NOMO-1 (cell line): ENCODE data around the gene TUT1.

Source experiments
- DNase-seq, 2 experiments: peaks; one replicate each; lab custom pipeline; 2025; ENCODE audit not compliant: unreplicated experiment in 2 of 2; lab: John Stamatoyannopoulos, UW

The TUT1 gene

DNA sequence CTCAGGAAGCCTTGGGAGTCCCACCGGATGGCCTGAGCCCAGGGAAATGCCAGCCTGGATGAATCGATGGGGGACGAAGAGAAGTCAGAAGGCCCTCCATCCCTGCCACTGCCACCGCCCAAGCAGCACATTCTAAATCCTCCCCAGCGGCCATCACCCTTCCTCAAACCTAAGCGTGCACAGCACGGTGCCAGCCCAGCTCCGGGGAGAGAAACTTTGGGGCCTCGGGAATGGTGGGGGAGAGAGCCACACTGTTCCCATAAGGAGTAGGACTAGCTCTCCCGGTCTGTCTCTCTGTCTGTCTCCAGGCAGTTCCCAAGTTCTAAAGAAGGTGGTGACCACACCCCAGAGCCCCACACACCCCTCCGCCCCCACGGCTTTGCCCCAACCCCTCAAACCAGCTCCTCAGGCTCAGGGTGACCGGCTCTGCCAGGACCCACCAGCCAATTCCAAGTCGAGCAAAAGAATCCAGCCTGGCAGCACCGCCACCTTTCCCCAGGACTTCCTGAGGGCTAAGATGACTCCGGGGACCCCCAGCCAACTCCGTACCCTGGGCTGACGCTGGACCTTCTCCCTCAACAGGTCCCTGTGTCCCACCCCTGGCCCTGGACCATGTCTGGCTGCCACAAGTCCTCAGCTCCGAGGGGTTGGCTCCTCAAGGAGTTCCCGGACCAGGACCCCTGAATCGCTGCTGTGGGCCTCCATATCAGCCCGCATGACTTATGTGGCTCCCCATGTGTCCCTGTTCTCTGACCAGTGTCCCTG lies 47.5 kb downstream of the TUT1 start:
- peak in 1 of 2 experiments; percentile 1 for DNase-seq

DNA sequence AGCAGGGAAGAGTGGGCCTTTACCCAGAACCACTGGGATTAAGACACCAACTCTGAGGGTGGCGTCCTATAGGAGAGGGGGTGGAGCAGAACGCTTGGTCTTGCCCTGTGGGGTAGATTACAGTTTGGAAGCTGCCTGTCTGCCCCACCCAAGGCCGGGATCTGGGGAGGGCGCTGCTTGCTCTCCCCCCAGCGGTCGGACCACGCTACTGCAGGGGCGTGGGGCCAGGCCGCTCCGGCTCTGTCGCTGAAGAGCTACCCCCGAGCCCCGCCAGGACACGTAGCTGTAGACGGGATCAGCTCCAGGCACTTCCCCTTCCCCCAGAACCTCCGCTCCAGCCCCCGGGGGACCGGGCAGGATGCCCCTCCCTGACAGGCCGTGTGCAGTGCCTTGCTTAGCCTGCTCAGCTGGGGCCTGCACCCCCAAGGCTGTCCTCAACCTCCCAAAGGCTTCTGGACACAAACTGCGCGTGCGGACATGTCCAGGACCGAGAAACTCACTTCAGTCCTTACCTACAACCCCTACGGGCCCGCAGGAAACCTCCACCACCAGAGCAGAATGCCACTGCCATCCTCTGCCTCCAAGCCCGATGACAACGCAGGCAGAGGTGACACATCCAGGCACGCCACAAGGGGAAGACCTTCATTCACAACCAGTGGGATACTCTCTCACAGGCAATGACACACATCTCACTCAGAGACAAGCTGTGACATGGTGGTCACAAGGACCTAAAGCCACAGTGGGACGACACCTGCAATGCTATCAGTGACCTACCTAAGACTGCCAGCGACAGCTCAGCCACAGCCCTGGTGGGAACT lies 48.4 kb downstream of the TUT1 start:
- DNase-seq = peak; percentile 87 to 91

DNA sequence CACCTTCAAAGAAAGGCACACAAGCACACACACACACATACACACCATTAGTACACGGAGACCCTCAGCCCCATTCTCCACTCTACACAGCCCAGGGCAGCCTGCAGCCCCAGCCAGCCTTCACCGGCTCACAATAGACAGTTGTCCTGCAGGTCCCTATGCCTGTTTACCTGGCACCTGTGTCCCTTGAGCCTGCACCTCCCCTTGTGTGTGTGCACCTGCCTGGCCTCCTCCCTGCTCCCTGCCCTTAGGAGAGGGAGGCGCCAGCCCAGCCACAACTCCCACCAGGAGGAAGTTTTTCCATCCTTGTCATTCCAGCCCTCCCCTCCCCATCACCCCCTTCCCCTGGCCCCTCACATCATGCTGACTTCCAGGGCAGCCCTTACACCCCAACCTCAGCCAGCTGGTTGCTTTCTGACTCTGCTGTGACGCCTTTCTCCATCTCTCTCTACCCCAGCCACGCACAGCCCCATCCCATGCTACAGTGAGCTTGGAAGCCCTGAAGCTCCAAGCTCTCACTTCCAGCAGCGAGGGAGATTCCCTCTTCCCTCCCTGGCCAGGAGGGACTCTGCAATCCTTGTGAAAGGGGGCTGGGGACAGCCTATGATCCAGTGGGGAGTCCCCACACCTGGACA lies 49.1 kb downstream of the TUT1 start:
- no peak for DNase-seq

GRCh38 chr11:62540804-62541701 lies 50.3 kb downstream of the TUT1 start:
- peak; percentile 60 to 72 for DNase-seq

GRCh38 chr11:62539238-62539925 lies 51.9 kb downstream of the TUT1 start:
- DNase-seq = peak; percentile 21 to 40

GRCh38 chr11:62538470-62539237 lies 52.7 kb downstream of the TUT1 start:
- no peak for DNase-seq

GRCh38 chr11:62536301-62536957 lies 54.9 kb downstream of the TUT1 start:
- DNase-seq = no peak

GRCh38 chr11:62535802-62536201 lies 55.5 kb downstream of the TUT1 start:
- DNase-seq = no peak

DNA sequence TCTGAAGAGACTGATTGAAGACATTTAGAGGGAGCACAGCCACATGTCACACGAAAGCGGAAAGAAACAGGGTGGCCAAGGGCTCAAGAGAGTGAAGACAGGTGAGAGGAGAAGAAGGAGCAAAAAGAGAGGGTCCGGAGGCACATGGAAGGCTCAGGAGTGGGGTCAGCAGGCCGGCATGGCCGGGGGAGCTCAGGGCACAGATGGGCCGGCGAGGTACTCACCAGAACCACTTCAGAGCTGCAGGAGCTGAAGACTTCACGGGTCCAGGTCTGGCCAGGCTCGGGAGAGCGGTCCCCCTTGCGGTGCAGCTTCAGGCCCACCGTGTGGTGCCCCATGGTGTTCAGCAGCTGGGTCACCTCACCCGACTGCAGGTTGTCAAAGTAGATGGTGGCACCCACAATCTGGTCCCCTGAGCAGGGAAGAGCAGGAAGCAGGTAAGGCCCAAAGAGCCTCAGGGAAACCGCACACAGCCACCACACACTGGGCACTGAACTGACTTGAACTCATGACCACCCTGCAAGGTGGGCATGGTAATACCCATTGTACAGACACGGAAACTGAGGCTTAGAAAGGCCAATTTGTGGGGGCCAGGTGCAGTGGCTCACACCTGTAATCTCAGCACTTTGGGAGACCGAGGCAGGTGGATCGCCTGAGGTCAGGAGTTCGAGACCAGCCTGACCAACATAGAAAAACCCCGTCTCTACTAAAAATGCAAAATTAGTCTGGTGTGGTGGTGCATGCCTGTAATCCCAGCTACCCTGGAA lies 56.4 kb downstream of the TUT1 start:
- DNase-seq = no peak

GRCh38 chr11:62532096-62532495 lies 59.2 kb downstream of the TUT1 start:
- no peak for DNase-seq
